K562 (cell line): Measurements from ENCODE around the gene EDDM13. TPM values are rescaled to one million over a fixed set of nuclear protein-coding genes. Genes with fewer than 3 reads are reported as not detected.

Experiments
- ATAC-seq: fragments of 200-7000 bp; cut with Tn5 transposase; 3 replicates; pipeline ENCODE4 v1.9.1; 2020; ENCODE audit warnings: moderate library complexity
- BruUV-seq: library from RNA; stranded (reverse); fragments of 400-500 nt; replicated peaks from 2 replicates; lab custom pipeline; 2021; lab: Mats Ljungman, UMichigan
- CTCF ChIA-PET: fragments of 300-600 bp; formaldehyde crosslinking; extraction: SDS; loops from one replicate; lab custom pipeline; 2021; ENCODE audit warnings: low intra/inter-chr PET ratio; lab: Yijun Ruan, JAX
- POLR2A ChIA-PET: fragments of 300-600, 350-650 bp; sonication (Branson Sonifier 250); formaldehyde crosslinking; extraction: SDS; loops from one replicate; lab custom pipeline; 2021; ENCODE audit warnings: antibody characterized with exemption, inconsistent platforms; lab: Yijun Ruan, JAX
- DNase-seq, 4 experiments: peaks; one replicate each; pipeline versions ENCODE4 v3.0.0 to v3.0.0-alpha.2; 2011 to 2018; ENCODE audit warnings: low spot score in 3 of 4, mixed read lengths in 3 of 4; ENCODE audit errors: extremely low read depth in 1 of 4
- FAIRE-seq: peaks from 2 replicates; lab custom pipeline; 2011; peaks lifted over from hg19 to GRCh38; lab: Jason Lieb, UNC
- H2AFZ ChIP-seq: 2 replicates; pipeline ENCODE4 v1.6.0; 2011; ENCODE audit warnings: low read depth, low read length, control low read depth, inconsistent platforms
- H3K27ac ChIP-seq: fragments of 200-600 bp; 3 replicates; pipeline ENCODE4 v1.8.0; 2011; ENCODE audit warnings: low read depth, mild to moderate bottlenecking, control low read depth, inconsistent platforms, low read length, moderate library complexity, mixed read lengths; ENCODE audit errors: extremely low read depth
- H3K27me3 ChIP-seq, 2 experiments: fragments of 300-600 bp in 1 of 2; 2 replicates in 1 of 2; 3 replicates in 1 of 2; pipeline versions ENCODE4 v1.6.0 to v1.8.0; 2011; ENCODE audit warnings: inconsistent platforms in 2 of 2, low read length in 2 of 2, mild to moderate bottlenecking in 1 of 2, mixed read lengths in 1 of 2, moderate library complexity in 1 of 2; ENCODE audit not compliant: control insufficient read depth in 2 of 2, insufficient read depth in 2 of 2
- H3K36me3 ChIP-seq: fragments of 300-600 bp; 3 replicates; pipeline ENCODE4 v1.8.0; 2011; ENCODE audit warnings: mild to moderate bottlenecking, low read length, inconsistent platforms; ENCODE audit not compliant: control insufficient read depth, insufficient read depth
- H3K4me1 ChIP-seq, 2 experiments: fragments of 200-600 bp in 1 of 2; replicated peaks in 1 of 2; 2 replicates in 1 of 2; 3 replicates in 1 of 2; pipeline versions ENCODE4 v1.5.1 to v1.8.0; 2011; ENCODE audit warnings: inconsistent platforms in 2 of 2, low read length in 2 of 2, mild to moderate bottlenecking in 1 of 2, mixed read lengths in 1 of 2, moderate library complexity in 1 of 2; ENCODE audit not compliant: control insufficient read depth in 2 of 2, insufficient read depth in 2 of 2
- H3K4me2 ChIP-seq: 2 replicates; pipeline ENCODE4 v1.6.1; 2011; ENCODE audit warnings: low read length, control low read depth, inconsistent platforms, mixed read lengths; ENCODE audit not compliant: insufficient read depth
- H3K4me3 ChIP-seq: fragments of 200-600 bp; sonication (generic), shearing (Covaris generic); 2 replicates; pipeline ENCODE4 v1.5.1; 2016; ENCODE audit warnings: control low read depth, inconsistent platforms
- H3K79me2 ChIP-seq: fragments of 200-600 bp; 3 replicates; pipeline ENCODE4 v1.8.0; 2011; ENCODE audit warnings: low read length, inconsistent platforms; ENCODE audit not compliant: control insufficient read depth, insufficient read depth
- H3K9ac ChIP-seq, 2 experiments: 2 replicates each; pipeline versions ENCODE4 v1.6.0 to v1.6.1; 2011; ENCODE audit warnings: low read depth in 2 of 2, low read length in 2 of 2, control low read depth in 1 of 2, inconsistent platforms in 1 of 2, mild to moderate bottlenecking in 1 of 2, mixed read lengths in 1 of 2; ENCODE audit not compliant: insufficient read depth in 1 of 2
- H3K9me1 ChIP-seq: one replicate; pipeline ENCODE4 v1.6.0; 2011; ENCODE audit warnings: inconsistent platforms, mild to moderate bottlenecking, low read length, moderate library complexity; ENCODE audit not compliant: control insufficient read depth, insufficient read depth
- H3K9me3 ChIP-seq: replicated peaks from 2 replicates; pipeline ENCODE4 v1.5.1; 2011; ENCODE audit warnings: low read depth, low read length, inconsistent platforms; ENCODE audit not compliant: control insufficient read depth, insufficient read depth
- H4K20me1 ChIP-seq: replicated peaks from 2 replicates; pipeline ENCODE4 v1.6.1; 2011; ENCODE audit warnings: low read length, inconsistent platforms, mixed read lengths; ENCODE audit not compliant: control insufficient read depth, insufficient read depth
- NFXL1 ChIP-seq: fragments of 450-650 bp; formaldehyde crosslinking; IDR thresholded peaks from 2 replicates; pipeline ENCODE4 v1.4.0; 2021; ENCODE audit warnings: mild to moderate bottlenecking
- SRSF1 ChIP-seq: fragments of 200-400 bp; formaldehyde crosslinking; IDR thresholded peaks from 2 replicates; pipeline ENCODE4 v1.6.1; 2017; ENCODE audit warnings: mild to moderate bottlenecking, low read depth, low read length, moderate library complexity
- ZBTB9 ChIP-seq: fragments of 450-650 bp; formaldehyde crosslinking; IDR thresholded peaks from 2 replicates; pipeline ENCODE4 v1.4.0; 2020; ENCODE audit warnings: mild to moderate bottlenecking, moderate library complexity
- ZNF407 ChIP-seq: fragments of 450-650 bp; IDR thresholded peaks from 2 replicates; pipeline ENCODE4 v1.6.1; 2016; ENCODE audit warnings: low read depth
- WGBS: fragments of 100-300 bp; shearing (Covaris generic); methylation state at CpG from one replicate; pipeline ENCODE4 v1.1.6; 2016; ENCODE audit warnings: low coverage, mixed read lengths; ENCODE audit not compliant: insufficient coverage; ENCODE audit errors: missing lambda C conversion rate; 5-methylcytosine and 5-hydroxymethylcytosine counted together
- in situ Hi-C: fragments of 300-500 bp; cut with MboI; formaldehyde crosslinking; loops from 4 replicates; pipeline ENCODE4 v1.15.0; 2018; ENCODE audit warnings: inconsistent platforms, mixed read lengths
- intact Hi-C: fragments of 100-400 bp; cut with micrococcal nuclease; formaldehyde crosslinking; loops from 2 replicates; pipeline ENCODE4 v1.14.2; 2022
- polyA plus RNA-seq, 8 experiments: library from polyadenylated mRNA; depleted of rRNA in 4 of 8; stranded (reverse) in 5 of 8; unstranded in 3 of 8; fragments of >200 nt; fragmentation: Nextera tagmentation in 2 of 8; fragmentation: Illumina TruSeq in 1 of 8; extraction: Ambion mirVana in 2 of 8; extraction: Trizol in 1 of 8; gene quantifications; 2 replicates each; pipeline versions ENCODE4 v1.2.1 to v1.2.3, GENCODE V29; 2011 to 2014; ENCODE audit warnings: inconsistent platforms in 1 of 8, missing spikeins in 1 of 8
- total RNA-seq, 7 experiments: library from RNA; depleted of rRNA in 6 of 7; stranded (reverse); fragments of >200 nt in 6 of 7; fragmentation: Illumina TruSeq in 2 of 7; extraction: Trizol in 2 of 7; gene quantifications; 2 replicates each; pipeline versions ENCODE4 v1.2.1 to v1.2.3, GENCODE V29; 2011 to 2021; ENCODE audit warnings: low replicate concordance in 1 of 7

The EDDM13 gene
- total and polyA plus RNA-seq, 9 of the 15 experiments (the other 6 are each of a cell fraction or from before 2014, with no cell fraction given), result 2.0 to 7.7 (median 4.1) TPM

GRCh38 chr19:56299688-56300087 lies 27.1 kb downstream of the EDDM13 start:
- Histone ChIP-seq H2AFZ (no peak overlapping the region), H3K4me2 (no peak overlapping the region), H4K20me1 (no peaks in the 10 kb centered on the region), H3K36me3 (peaks cover 20% of the 10 kb centered on the region; the same call in 2 of the 3 replicates), H3K9ac (no peak overlapping the region), H3K9me3 (no peaks in the 10 kb centered on the region), H3K27me3 (no peaks in the 10 kb centered on the region), H3K79me2 (no peaks in the 10 kb centered on the region), H3K4me3 (no peak overlapping the region), H3K27ac (no peak overlapping the region), H3K9me1 (no peaks in the 10 kb centered on the region), H3K4me1 (peaks cover 0 to 8% of the 10 kb centered on the region in 2 experiments; a peak in 2 of 5 replicates)
- ChIA-PET POLR2A (no interaction called here), CTCF (no interaction called here)
- no peak for FAIRE-seq
- no peak for DNase-seq
- no peak for ATAC-seq
- BruUV-seq, result no TSS peak
- 56% methylated on average over 3 of the region's 3 CpGs for WGBS
- in situ Hi-C loops, result loop anchor here (25.0 kb wide), 1 partner anchor 662 kb away; the partner anchor contains the start of genes CCDC106, ZNF580 and ZNF581
- intact Hi-C loops, result no loop called here
- no peak for TF ChIP-seq SRSF1
- no peak for TF ChIP-seq ZBTB9 (CRISPR knock-in tag)
- TF ChIP-seq ZNF407, result no peak
- no peak for TF ChIP-seq NFXL1
